ENCODE data around the gene IL6R.
A peak's percentile ranks its signal among the peaks of the same experiment; 100 is the strongest.
"Not testable (repeated sequence)": the region's sequence is repeated elsewhere in the genome, so short reads cannot be mapped to it uniquely, and the experiment has no call there.

The IL6R gene

DNA sequence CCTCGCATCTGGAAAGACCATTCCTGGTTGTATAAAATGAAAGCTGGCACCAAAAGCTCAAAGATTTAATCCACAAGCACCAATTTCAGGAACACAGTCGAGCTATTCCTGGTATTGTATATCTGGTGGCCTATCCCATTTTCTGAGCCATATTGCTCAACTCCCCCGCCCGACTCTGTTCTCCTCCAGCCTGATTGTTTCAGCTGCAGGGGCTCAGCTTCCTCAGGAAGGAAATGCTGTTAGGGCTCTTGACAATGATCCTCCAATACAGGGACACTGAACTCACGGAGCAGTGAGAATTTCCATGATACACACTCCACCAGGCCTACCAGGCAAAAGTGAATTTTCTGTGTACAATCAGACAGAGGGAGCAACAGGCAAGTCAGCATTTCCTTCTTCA is 80.0 kb downstream of the IL6R start:
- DNase-seq = no peak

DNA sequence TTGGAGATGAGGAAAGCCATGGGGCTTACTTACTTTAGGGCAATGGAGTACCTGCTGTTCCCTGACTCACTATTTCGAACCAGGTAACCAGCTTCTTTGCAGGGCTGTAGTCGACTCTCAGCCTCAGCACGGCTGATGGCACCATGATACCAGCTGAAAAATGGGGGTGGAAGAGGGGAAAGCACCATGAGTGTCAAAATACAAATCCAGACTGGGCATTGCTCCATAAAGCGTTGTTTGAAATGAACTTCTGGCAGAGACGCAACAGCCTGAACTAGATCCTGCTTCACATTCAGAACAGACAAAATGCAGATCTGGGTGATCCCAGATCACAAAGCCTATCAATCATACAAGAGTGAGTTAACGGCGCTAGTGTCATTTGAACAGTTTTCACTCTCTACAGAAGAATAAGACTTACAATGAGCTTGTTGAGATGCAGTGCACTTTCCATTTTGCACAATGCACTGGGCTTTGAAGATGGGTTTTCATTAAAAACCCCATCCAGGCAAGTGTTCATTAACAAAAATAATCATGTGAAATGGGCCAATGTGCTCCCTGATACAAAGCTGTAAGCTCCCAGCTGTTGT is 80.9 kb downstream of the IL6R start:
- no peak for DNase-seq

DNA sequence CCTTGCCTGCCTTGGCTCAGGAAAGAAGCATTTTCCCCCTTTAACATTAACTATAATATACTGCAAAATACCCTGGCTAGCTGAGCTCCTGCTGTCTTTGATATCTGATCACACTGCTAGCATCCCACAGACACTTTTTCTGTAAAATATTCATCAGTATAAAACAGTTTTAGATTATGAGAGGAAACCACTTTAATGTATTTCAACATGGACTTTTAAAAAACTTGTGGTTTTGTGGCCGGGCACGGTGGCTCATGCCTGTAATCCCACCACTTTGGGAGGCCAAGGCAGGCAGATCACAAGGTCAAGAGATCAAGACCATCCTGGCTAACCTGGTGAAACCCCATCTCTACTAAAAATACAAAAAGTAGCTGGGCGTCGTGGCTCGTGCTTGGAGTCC is 81.6 kb downstream of the IL6R start:
- DNase-seq = not testable (repeated sequence)

DNA sequence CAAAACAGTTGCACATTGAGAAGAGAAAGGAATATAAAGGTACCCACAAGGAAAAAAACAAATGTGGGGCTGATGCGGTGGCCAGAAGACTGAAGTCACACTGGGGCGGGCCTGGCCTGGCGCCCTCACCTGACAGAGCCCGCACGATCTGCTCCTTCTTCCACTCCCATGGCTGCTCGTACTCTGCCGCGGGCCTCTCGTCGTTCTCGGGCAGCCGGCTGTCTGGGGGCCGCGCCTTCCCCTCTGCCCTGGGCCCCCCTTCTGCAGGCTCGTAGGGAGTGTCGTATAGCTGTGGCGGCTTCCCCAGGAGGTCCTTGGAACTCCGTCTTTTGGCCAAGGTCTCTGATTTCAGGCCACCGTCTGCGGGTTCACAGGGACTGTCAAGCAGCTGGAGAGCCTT is 83.8 kb downstream of the IL6R start:
- DNase-seq = no peak

DNA sequence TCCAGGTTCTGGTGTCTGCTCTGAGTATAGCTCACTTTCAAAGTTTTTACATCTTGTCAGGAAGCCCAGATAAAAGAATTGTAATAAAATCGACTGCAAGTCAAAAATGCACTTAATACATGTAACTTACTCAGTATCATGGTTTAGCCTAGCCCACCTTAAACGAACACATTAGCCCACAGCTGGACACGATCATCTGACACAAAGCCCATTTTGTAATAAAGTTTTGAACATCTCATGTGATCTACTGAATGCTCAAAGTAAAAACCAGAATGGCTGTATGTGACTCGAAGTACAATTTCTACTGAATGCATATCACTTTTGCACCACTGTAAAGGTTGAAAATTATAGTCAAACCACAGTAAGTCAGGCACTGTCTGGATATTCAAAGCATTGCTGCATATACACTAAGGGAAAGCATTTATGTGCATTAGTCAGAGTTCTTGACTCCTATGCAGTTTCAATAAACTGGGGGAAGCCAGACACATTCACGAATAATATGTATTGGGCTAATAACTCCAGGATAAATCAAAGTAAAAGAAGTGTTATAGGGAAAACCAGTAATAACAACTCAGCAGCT is 84.6 kb downstream of the IL6R start:
- DNase-seq = no peak

DNA sequence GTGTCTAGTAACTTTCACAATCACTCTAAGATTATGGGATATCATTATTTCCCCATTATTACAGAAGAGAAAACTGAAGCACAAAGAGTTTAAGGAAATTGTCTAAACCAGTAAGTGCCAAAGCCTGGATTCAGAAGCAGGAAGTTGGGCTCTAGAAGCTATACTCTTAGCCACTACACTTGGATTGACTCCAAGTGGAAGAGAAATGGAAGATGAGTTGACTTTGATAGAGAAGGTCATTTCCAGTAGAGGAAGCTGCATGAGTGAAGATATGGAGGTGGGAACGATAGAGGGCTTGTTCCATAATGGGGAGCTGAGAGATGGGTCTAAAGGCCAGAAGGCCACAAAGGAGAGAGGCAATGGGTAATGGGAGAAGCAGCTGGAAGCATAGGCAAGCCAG is 85.2 kb downstream of the IL6R start:
- no peak for DNase-seq

DNA sequence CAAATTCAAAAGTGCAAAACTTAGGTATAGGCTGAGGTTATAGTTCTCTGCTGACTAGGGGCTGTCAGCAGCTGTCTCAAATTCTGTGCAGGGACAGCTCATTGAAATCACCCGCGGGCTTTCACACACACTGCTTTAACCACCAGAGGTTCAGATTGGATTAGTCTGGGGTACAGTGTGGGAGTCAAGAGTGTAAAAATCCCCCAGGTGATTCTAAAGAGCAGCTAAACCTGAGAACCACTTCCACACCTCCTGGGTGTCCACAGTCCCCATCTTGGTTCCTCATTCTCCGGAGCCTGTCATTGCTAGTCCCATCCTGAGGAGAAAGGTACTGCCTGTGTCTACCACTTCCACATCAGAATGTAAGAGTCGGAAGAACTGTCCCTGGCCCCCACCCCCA is 87.0 kb downstream of the IL6R start:
- no peak for DNase-seq

DNA sequence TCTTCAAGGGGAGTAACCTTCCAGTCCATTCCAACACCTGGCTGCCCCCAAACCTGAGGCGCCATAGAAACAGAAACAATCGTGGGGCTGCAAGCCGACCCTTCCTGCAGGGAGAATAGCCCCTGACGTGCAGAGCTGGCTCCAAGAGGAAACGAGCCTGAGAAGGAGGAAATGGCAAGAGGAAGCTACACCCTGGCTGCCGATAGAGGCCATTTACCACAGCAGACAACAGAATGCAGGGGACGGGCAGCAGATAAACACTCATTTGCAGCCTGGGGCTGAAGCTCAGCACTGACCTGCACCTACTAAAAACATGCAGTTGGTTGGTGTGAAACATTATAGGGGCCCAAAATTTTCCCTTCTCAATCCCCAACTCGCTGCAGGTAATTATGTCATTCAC is 88.1 kb downstream of the IL6R start:
- no peak for DNase-seq

DNA sequence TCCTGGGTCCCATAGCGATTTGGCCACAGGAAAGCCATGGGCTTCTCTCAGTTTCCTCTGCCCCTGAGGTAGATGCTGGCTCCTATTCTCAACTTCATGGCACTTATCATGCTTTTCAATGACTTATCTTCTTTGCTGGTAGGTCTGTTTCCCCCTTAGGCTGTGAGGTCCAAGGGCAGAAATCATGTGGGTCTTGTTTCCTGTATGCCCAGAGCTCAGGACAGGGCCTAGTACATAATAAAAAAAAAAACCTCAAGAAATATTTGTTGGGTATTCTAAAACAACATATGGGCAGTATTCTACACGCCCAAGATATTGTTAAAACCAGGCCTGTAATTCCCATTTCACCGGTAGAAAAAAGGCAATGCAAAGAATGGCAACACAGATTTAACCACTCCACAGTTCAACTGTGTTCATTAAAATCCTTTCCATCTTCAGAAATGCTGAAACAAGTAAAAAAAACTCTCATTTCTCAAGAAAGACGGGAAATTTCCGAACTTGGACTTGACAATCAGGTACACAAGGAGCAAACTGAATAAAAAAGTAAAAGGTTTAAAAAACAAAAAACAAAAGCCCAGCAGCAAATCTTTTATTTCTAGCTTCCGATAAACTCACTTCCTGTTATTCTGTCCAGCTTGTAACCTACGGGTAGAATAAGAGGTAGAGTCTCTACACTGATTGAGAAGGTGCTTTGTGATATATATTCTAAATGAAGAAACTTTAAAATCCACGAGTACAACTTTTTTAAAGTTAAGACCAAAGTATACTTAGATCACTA is 90.5 kb downstream of the IL6R start:
- DNase-seq = no peak

DNA sequence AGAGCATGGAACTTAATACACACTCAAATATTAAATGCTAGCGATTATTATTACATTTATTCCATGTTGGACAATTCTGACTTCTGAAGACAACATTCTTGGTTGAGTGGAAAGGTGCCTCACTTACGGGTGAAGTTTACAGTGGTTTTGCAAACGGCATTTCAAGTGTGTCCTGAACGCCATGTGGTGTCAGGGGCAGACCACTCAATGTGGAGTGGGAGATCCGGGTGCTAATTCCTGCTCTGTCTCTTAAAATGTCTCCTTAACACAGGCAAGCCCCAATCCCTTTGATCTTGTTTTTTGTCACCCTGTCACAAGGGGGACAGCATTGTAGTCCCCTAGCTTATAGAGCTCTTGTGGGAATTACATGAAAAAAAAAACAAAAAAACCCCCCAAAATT is 91.2 kb downstream of the IL6R start:
- DNase-seq = no peak

DNA sequence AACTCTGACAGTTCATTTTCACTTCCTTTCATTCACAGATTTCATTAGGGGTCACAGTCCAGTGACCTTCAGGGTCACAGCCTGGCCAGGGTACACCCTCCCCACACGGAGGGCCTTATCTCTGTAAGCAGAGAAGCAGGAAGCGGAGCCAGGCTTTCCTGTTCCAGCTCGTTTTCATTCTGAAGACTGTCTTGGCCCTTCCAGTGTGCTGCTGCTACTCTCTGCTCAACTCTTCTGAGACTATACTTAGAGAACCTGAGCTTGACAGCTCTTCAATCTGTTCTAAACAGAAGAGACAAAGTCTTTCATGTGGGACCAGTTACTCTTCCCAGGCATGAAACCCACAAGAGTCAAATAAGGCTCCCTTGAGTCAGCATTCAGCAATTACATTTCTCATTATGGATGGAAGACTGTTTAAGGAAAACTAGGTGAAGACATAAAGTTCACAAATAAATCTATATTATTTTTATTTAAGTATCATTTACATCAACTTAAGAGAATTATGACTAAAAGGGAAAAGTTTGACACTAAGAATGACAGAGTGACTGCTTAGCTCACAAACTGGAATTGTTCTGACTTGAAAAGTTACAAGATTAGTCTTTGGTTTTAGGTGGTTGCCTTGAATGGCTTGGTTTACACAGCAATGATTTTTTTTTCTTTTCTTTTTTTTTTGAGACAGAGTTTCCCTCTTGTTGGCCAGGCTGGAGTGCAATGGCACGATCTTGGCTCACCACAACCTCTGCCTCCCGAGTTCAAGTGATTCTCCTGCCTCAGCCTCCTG is 92.1 kb downstream of the IL6R start:
- no peak for DNase-seq

DNA sequence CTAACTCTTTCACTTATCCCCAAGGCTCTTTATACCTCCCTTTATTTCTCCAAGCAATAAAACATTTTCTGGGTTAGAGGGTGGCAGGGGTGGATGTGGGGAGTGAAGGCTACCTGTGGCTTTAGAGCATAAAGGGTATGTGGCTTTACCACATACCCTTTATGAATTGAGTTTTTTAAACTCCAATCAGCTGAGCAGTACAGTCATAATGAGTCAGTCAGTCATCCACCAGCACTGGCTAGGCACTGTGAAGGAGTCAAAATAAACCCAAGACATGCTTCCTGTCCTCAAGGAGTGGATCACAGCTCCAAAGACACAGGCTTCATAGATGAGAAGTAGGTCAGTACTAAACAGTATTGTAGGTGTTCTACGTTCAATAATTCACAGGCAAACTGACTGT is 94.3 kb downstream of the IL6R start:
- no peak for DNase-seq

DNA sequence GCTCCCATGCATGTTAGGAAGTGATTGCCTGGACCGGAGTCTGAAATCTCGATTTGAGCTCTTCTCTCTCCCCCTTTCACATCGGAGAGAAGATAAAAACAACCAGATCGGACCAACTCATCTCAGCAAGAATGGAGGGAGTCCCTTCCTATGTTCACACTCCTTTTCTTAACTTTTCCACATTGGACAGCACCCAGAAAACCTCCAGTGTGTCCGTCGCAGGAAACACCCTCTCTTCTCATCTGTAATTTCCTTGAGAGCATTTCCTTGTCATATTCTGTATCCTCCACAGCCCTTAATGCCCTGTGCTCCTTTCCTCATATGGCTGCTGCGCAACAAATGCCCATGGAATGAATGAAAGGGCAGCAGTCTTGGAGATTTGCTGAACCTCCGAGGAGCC is 95.4 kb downstream of the IL6R start:
- DNase-seq = no peak

DNA sequence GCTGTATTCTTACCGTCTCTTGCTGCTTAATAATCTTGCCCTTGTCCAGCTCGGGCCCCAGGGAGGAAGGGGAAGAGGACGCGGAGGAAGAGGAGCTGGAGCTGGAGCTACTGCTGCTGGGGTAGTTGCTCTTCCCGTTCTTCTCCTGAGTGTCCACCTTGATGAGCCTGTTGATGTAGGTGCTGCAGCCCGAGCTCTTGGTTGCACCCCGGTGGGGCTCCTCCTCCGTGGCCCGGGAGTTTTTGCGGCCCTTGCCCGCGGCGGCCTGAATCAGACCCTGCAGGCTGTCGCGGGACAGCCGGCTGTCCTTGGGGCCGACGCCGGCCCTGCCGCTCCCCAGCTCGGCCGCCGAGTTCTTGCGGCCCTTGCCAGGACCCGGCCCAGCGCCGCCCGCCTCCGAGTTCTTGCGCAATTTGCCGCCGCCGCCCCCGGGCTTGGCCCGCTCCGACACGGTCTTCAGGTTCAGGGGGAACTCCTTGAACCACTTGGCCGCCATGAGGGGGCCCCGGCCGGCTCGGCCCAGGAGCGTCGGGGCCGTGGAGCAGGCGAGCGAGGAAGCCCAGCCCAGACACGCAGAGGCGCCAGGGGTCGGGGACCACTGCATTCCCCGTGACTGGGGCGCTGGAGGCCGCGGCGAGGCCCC is 96.4 kb downstream of the IL6R start:
- DNase-seq = no peak

DNA sequence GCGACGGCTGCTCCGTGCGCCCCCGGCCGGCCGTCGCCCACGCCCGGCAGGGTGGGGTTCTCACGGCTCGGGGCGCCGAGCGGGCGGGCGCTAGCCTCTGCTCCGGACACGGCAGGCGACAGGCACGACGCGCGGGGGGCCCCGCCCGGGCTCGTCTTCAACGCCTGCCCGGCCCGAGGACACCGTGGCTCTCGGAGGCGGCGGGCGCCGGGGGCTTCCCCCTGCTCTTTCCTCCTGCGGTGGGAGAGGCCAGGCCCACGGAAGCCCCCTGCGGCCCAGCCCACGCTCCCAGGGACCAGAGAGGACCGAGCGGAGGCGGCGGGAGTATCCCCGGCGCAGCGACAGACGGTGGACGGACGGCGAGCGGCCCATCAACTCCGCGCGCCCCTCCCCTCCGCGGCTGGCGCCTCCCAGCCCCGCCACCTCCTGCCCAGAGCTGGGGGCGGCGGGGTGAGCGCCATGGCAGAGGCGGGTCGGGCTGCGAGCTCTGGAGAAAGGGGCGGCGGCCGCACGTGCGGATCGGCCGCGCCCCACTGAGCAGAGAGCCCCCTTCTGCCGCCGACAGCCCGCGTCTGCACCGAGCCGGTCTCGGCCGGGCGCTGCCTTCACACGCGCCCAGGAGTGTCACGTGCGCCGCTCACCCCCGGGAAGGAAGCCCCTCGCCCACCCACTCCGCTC is 97.1 kb downstream of the IL6R start, which contains the start of the genes SHE and TDRD10:
TSS of gene SHE (minus strand) at position 347 of the 678 bp plus-strand sequence. CDS start 386 bp downstream, outside the sequence.
TSS of gene TDRD10 (plus strand) at position 154 of the 678 bp plus-strand sequence. CDS start 4,685 bp downstream, outside the sequence.
- DNase-seq = peak in 1 of 2 experiments; percentile 35

DNA sequence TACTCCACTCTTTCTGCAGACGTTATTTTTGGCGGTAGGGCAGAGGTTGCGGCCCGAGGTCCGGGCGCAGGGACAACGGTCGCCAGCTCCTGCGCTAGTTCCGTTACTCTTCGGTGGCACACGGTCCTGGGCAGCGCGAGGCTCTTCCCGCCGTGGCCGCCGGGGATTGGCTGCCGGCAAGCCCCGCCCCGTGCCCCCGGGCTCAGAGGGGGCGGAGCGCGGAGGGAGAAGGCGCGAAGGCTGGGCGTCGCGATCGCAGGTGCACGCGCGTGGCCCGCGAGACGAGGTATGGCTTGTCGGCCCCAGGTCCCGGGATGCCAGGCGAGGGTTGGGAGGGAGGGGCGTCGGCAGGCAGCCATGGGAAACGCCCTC is 97.6 kb downstream of the IL6R start:
- DNase-seq = peak; percentile 10 to 60

DNA sequence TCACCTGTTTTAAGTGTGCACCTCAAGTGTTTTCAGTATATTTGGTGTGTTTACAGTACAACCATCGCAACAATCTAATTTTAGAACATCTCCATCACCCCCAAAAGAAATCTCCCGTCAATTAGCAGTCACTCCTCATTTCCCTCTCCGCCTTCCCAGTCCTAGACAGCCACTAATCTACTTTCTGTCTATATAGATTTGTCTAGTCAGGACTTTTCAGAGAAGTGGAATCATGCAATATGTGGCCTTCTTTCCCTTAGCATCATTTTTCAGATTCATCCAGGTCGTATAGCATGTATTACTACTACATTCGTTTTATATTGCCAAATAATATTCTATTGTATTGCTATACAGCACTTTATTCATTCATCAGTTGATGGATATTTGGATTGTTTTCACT is 98.8 kb downstream of the IL6R start:
- no peak for DNase-seq

DNA sequence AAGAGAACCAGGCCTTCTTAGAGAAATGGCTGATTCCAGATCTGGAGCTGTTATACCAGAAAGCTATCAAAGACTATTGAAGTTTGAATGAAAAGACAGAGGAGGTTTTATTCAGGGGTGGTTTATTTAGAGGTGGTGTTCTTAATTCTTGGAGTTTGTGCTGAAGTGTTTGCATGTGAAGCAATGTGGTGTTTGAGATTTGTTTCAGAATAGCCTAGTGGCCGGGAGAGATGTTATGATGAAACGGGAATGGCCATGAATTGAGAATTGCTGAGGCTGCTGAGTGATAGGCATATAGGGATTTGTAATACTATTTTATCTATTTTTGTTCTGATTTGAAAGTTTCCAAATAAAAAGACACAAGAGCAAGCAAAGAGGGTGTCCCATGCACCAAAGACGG is 107.6 kb downstream of the IL6R start:
- DNase-seq = no peak

DNA sequence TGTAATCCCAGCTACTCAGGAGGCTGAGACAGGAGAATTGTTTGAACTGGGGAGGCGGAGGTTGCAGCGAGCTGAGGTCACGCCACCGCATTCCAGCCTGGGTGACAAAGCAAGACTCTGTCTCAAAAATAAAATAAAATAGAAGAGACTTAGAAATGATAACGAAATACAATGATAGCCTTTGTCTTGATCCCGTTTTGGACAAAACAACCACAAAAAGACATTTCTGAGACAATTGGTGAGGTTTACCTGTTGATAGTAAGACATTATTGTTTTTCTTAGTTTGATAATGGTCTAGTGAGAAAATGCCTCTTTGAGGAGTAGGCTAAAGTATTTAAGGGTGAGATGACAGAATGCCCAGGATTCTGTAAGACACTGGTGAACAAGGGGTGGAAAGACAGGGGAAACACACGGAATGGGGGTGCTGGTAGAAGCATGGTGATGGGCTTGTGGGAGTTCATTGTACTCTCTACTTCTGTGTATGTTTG is 109.0 kb downstream of the IL6R start:
- no peak for DNase-seq

DNA sequence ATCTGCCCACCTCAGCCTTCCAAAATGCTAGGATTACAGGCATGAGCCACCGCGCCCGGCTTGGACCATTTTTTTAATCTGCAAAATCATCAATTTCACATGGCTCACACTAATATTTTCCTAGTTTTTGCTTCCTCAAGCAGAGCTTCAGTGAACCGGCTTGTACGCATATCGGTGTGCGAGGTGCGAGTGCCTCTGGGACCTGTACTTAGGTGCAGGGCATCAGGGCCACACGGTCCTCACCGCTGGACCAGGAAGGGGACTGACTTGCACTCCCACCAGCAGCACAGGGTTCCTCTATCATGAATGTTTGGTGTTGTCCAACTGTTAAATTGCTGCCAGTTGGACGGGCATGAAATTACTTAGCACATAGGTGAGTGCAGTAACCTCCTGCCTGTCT is 112.5 kb downstream of the IL6R start:
- DNase-seq = no peak

All from NCI-H1930 (cell line).